Stimulated activated CD4-positive, alpha-beta T cell treated with anti-CD3 and anti-CD28 coated beads, Interleukin-4, amount 100 ng/mL, for 1 hour (primary cell): ENCODE results near the gene AFP.

ENCODE experiments used
- DNase-seq: peaks from one replicate; pipeline ENCODE4 v3.0.0-alpha.2; 2020

Gene AFP

GRCh38 chr4:73439445-73439844 lies 3.4 kb downstream of the AFP start:
- no peak for DNase-seq

- no peak for DNase-seq
Observed at GRCh38 chr4:73439991-73440390, 4.0 kb downstream of the AFP start.

GRCh38 chr4:73440653-73441052 lies 4.6 kb downstream of the AFP start:
- no peak for DNase-seq

GRCh38 chr4:73442275-73442674 lies 6.3 kb downstream of the AFP start:
- DNase-seq, result no peak

- no peak for DNase-seq
Observed at GRCh38 chr4:73443224-73443623, 7.2 kb downstream of the AFP start.

GRCh38 chr4:73445383-73446335 lies 9.6 kb downstream of the AFP start:
- no peak for DNase-seq

- no peak for DNase-seq
Observed at GRCh38 chr4:73446336-73446938, 10.4 kb downstream of the AFP start.

- DNase-seq, result no peak
Observed at GRCh38 chr4:73447671-73448070, 11.7 kb downstream of the AFP start.

GRCh38 chr4:73448448-73449203 lies 12.6 kb downstream of the AFP start:
- DNase-seq, result no peak

- no peak for DNase-seq
Observed at GRCh38 chr4:73450398-73451004, 14.5 kb downstream of the AFP start.

GRCh38 chr4:73451404-73451803 lies 15.4 kb downstream of the AFP start:
- DNase-seq, result no peak

GRCh38 chr4:73451981-73452747 lies 16.1 kb downstream of the AFP start:
- no peak for DNase-seq

- DNase-seq, result no peak
Observed at GRCh38 chr4:73452953-73453700, 17.1 kb downstream of the AFP start.

- DNase-seq, result no peak
Observed at GRCh38 chr4:73453701-73454005, 17.6 kb downstream of the AFP start.

- DNase-seq, result no peak
Observed at GRCh38 chr4:73454920-73455319, 18.9 kb downstream of the AFP start.

- no peak for DNase-seq
Observed at GRCh38 chr4:73456177-73457022, 20.4 kb downstream of the AFP start.

- no peak for DNase-seq
Observed at GRCh38 chr4:73458184-73459047, 22.4 kb downstream of the AFP start.

- DNase-seq, result no peak
Observed at GRCh38 chr4:73459048-73459421, 23.0 kb downstream of the AFP start.

- DNase-seq, result no peak
Observed at GRCh38 chr4:73460913-73461522, 25.0 kb downstream of the AFP start.
